Adrenal gland (tissue), 12 donors: ENCODE data around the gene STK39. TPM values are rescaled to one million over a fixed set of nuclear protein-coding genes. Genes with fewer than 3 reads are reported as not detected.

Experiments
- DNase-seq, 7 donors: peaks; one replicate each; pipeline ENCODE4 v3.0.0-alpha.2; 2019 to 2020
- H3K27ac ChIP-seq, 5 donors: fragments of 200-600 bp; sonication (generic) in 4 of 5; 1 replicate in 3 of 5; 2 replicates in 2 of 5; pipeline versions ENCODE4 v1.5.1 to v1.8.0; 2016 to 2020; ENCODE audit warnings: mild to moderate bottlenecking in 1 of 5
- H3K27me3 ChIP-seq: fragments of 200-600 bp; 2 replicates; pipeline ENCODE4 v1.8.0; 2021
- H3K36me3 ChIP-seq, 2 donors: fragments of 200-600 bp; replicated peaks in 1 of 2; 1 replicate in 1 of 2; 2 replicates in 1 of 2; pipeline versions ENCODE4 v1.5.1 to v1.8.0; 2018 to 2022
- H3K4me1 ChIP-seq, 2 donors: fragments of 200-600 bp; replicated peaks in 1 of 2; 1 replicate in 1 of 2; 2 replicates in 1 of 2; pipeline versions ENCODE4 v1.5.1 to v1.8.0; 2018 to 2021
- H3K4me3 ChIP-seq, 4 donors: fragments of 200-600 bp; sonication (generic) in 3 of 4; one replicate each; pipeline ENCODE4 v1.5.1; 2016 to 2018
- H3K9me3 ChIP-seq, 3 donors: fragments of 200-600 bp; sonication (generic) in 1 of 3; replicated peaks in 1 of 3; 1 replicate in 2 of 3; 2 replicates in 1 of 3; pipeline versions ENCODE4 v1.5.1 to v1.8.0; 2016 to 2021
- POLR2A ChIP-seq, 2 donors: fragments of 450-650 bp; IDR thresholded peaks; one replicate each; pipeline ENCODE4 v1.6.1; 2017; ENCODE audit warnings: antibody characterized with exemption in 2 of 2, mild to moderate bottlenecking in 2 of 2, moderate library complexity in 1 of 2
- WGBS, 4 donors: extraction: QIAGEN DNeasy Blood & Tissue Kit in 2 of 4; methylation state at CpG; one replicate each; pipeline versions ENCODE4 v1.1.5 to v1.1.7; 2013 to 2017; 5-methylcytosine and 5-hydroxymethylcytosine counted together
- intact Hi-C, 2 donors: fragments of 100-400 bp; cut with DNase I; formaldehyde crosslinking; loops; one replicate each; pipeline versions ENCODE4 v1.14.1 to v1.15.0; 2022 to 2023
- polyA plus RNA-seq, 3 donors: library from polyadenylated mRNA; stranded (reverse); fragments of 200-250 nt in 2 of 3; fragments of 350-450 nt in 1 of 3; fragmentation: Illumina TruSeq in 1 of 3; extraction: RNeasy Lipid Tissue Mini Kit (QIAGEN cat#74804) in 1 of 3; gene quantifications; one replicate each; pipeline ENCODE4 v1.2.3, GENCODE V29; 2013 to 2014
- total RNA-seq, 9 donors: library from RNA; depleted of rRNA in 4 of 9; stranded (reverse); fragments of >200 nt in 4 of 9; fragments of 120-200 nt in 1 of 9; fragmentation: NEBNext Ultra II Directional in 1 of 9; extraction: Animal tissue kit (Norgen Biotek cat#: 25700) in 1 of 9; gene quantifications; one replicate each; pipeline versions ENCODE4 v1.1.0 to v1.2.4, GENCODE V29; 2013 to 2023
- TF ChIP-seq, protein P1 (sequence below), 6 experiments: fragments of 450-650 bp in 4 of 6; fragments of 200-600 bp in 2 of 6; sonication (generic) in 1 of 6; IDR thresholded peaks; 1 replicate in 5 of 6; 2 replicates in 1 of 6; pipeline versions ENCODE4 v1.5.1 to v1.8.0; 2016 to 2021; ENCODE audit warnings: antibody characterized with exemption in 6 of 6, mild to moderate bottlenecking in 2 of 6, moderate library complexity in 1 of 6
- donor health status: healthy with polysubstance abuse.
- donor health status: Bipolar disorder and iron deficiency.
- donor health status: DM: yes; HTN: yes; CAD: no.
- donor health status: DM: no; HTN: no; CAD: no.
- donor health status: DM: no; HTN: no; CAD: no.
- donor health status: DM: yes; HTN: yes; CAD: no.

The STK39 gene
- total and polyA plus RNA-seq, 12 donors: 2.4 to 11.1 (median 5.8) TPM

DNA sequence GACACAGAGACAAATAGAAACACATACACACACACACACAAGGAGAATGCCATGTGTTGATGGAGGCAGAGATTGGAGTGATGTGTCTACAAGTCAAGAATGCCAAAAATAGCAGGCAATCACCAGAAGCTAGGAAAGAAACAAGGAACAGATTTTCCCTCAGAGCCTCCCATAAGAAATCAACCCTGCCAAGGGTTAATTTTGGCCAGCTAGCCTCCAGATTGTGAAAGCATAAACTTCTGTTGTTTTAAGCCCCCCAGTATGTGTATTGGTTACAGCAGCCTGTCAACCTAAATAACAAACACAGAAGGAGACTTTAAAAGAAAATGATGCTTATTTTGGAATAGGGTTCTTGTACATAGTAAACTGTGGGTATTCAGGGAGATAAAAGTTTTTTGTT is 5.6 kb upstream of the STK39 start:
- no peak for DNase-seq
- H3K27me3 ChIP-seq: no peaks in the 10 kb centered on the region
- no peak overlapping the region for H3K4me3 ChIP-seq
- no peaks in the 10 kb centered on the region for H3K9me3 ChIP-seq
- H3K4me1 ChIP-seq: no peaks in the 10 kb centered on the region
- intact Hi-C loops: no loop called here
- no peak overlapping the region for H3K27ac ChIP-seq
- TF ChIP-seq POLR2A (IDR thresholded peaks at IDR 0.05): no peak
- TF ChIP-seq, protein P1, sequence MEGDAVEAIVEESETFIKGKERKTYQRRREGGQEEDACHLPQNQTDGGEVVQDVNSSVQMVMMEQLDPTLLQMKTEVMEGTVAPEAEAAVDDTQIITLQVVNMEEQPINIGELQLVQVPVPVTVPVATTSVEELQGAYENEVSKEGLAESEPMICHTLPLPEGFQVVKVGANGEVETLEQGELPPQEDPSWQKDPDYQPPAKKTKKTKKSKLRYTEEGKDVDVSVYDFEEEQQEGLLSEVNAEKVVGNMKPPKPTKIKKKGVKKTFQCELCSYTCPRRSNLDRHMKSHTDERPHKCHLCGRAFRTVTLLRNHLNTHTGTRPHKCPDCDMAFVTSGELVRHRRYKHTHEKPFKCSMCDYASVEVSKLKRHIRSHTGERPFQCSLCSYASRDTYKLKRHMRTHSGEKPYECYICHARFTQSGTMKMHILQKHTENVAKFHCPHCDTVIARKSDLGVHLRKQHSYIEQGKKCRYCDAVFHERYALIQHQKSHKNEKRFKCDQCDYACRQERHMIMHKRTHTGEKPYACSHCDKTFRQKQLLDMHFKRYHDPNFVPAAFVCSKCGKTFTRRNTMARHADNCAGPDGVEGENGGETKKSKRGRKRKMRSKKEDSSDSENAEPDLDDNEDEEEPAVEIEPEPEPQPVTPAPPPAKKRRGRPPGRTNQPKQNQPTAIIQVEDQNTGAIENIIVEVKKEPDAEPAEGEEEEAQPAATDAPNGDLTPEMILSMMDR (IDR thresholded peaks at IDR 0.05): no peak
- H3K36me3 ChIP-seq: no peaks in the 10 kb centered on the region

DNA sequence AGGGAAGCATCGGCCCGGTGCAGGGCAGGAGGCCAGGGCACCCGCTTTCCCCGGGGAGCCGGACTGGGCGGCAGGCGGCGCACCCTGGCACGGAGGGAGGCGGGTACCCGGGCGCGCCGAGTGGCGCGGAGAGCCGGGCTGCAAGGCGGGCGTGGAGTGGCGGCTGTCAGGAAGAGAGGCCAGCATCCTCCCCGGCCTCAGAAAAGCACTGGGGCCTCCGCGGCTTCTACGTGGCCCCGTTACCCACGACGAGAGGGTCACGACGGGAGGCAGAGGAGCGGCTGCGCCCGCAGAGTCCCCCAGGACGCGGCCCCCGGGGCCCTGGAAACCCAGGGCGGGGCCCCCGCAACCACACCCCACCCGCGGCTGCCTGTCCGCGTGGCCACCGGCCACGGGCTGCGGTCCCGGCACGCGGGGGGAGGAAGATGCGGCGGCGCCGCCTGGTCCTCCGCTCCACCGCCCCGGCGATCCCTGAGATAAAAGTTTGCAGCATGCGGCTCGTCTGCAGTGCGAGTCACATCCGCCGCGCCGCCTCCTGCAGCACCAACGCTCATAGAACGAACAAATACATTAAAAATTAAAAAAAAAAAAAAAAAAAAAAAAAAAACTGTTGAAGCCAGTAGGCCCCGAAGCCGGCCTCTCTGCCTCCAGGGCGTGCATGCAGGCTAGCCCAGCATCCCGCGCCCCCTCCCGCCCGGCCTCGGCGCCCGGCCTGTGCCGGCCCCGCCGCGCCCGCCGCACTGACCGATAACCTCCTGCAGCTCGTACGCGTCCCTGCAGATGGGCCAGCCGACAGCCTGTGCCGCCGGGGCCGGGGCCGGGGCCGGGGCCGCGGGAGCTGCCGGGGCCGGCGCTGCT is 683 bp downstream of the STK39 start:
- intact Hi-C loops: no loop called here
- H3K4me3 ChIP-seq: peak overlapping the region in 2 of 4 donors; percentile 33 to 90
- DNase-seq: peak; percentile 52 to 78 (median 67)
- H3K36me3 ChIP-seq: no peaks in the 10 kb centered on the region
- no peaks in the 10 kb centered on the region for H3K27me3 ChIP-seq
- 0 to 2% (median 1%) methylated on average over 49 to 95 of the region's 95 CpGs for WGBS, 4 donors
- H3K9me3 ChIP-seq: no peaks in the 10 kb centered on the region
- peak overlapping the region in 3 of 5 donors; percentile 21 to 87 (median 70) for H3K27ac ChIP-seq
- H3K4me1 ChIP-seq: no peaks in the 10 kb centered on the region
- TF ChIP-seq POLR2A (IDR thresholded peaks at IDR 0.05): no peak
- TF ChIP-seq, protein P1 (IDR thresholded peaks at IDR 0.05): peak in 2 of 6 experiments; percentile 8 to 36

DNA sequence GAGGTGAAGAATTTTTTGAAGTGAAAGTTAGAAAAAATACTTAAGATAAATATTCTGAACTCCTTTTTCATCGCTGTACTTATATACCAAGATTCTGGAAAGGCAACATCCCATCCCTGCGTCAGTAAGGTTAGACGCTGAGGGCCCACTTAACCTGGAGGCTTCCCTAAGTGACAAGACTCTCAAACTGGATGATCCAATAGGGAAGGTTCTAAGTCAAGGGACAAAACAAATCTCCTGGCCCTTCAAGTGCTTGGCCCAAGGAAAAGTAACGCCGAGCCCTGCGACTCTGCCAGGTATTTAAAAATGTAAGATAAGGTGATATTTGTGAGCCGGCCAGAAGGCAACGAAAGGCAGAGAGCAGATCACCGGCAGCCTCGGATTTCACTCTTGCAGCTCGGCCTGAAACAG is 1.3 kb downstream of the STK39 start:
- H3K36me3 ChIP-seq: no peaks in the 10 kb centered on the region
- H3K27ac ChIP-seq: peak overlapping the region in 2 of 5 donors; percentile 70 to 87
- no peak for DNase-seq
- H3K4me1 ChIP-seq: no peaks in the 10 kb centered on the region
- 22 to 32% (median 24%) methylated on average over 8 to 11 of the region's 11 CpGs for WGBS, 4 donors
- H3K4me3 ChIP-seq: peak overlapping the region in 2 of 4 donors; percentile 33 to 90
- no peaks in the 10 kb centered on the region for H3K27me3 ChIP-seq
- TF ChIP-seq POLR2A (IDR thresholded peaks at IDR 0.05): no peak
- TF ChIP-seq, protein P1 (IDR thresholded peaks at IDR 0.05): no peak
- no peaks in the 10 kb centered on the region for H3K9me3 ChIP-seq
- intact Hi-C loops: no loop called here

DNA sequence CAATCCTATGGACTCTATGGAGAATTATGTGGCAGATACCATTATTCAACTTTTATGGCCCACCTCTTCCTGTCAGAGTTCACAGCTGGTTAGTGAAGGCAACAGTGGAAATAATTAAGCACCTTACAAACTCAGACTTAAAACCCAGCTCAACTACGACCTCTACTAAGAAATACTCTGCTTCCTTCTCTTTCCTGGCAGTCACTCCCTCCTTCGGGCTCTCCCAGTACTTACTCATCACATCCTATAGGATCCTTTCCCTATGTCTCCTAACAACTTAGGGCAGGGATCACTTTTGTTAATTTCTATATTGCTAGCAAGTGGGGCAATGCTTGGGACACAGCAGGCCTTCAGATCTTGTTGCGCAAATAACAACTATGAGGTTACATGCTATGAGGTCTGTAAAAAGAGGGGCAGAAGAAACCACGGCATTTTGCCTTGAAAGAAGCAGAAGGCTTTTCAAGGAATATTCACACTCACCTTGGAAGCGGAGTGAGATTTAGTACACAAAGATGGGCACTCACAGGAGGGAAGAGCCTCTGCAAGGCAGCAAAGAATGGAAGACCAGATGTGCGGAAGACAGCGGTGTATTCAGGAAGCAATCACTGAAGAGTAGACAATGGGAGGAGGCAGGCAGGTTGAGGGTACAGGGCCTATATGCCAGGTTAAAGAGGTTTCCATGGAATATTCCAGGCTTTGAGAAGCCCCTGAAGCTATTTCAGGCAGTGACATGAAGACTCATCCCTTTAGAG is 2.1 kb downstream of the STK39 start:
- intact Hi-C loops: no loop called here
- TF ChIP-seq, protein P1 (IDR thresholded peaks at IDR 0.05): no peak
- no peak for TF ChIP-seq POLR2A (IDR thresholded peaks at IDR 0.05)
- H3K4me3 ChIP-seq: no peak overlapping the region
- 86 to 93% (median 90%) methylated on average over 7 of the region's 7 CpGs for WGBS, 4 donors
- no peaks in the 10 kb centered on the region for H3K4me1 ChIP-seq
- no peaks in the 10 kb centered on the region for H3K9me3 ChIP-seq
- H3K27ac ChIP-seq: no peak overlapping the region
- H3K36me3 ChIP-seq: no peaks in the 10 kb centered on the region
- no peak for DNase-seq
- H3K27me3 ChIP-seq: no peaks in the 10 kb centered on the region
